Effector memory CD4-positive, alpha-beta T cell (primary cell): ENCODE results near the gene SRRM1.
A peak's percentile ranks its signal among the peaks of the same experiment; 100 is the strongest.
"Not testable (repeated sequence)": the region's sequence is repeated elsewhere in the genome, so short reads cannot be mapped to it uniquely, and the experiment has no call there.

Experiments used
- DNase-seq, 3 donors: peaks; one replicate each; pipeline ENCODE4 v3.0.0-alpha.2; 2020
- H3K27ac ChIP-seq: 2 replicates; pipeline ENCODE4 v1.7.0; 2013; ENCODE audit warnings: mild to moderate bottlenecking, low read length, moderate library complexity; ENCODE audit not compliant: insufficient read depth, poor library complexity, severe bottlenecking
- H3K27me3 ChIP-seq: replicated peaks from 2 replicates; pipeline ENCODE4 v1.7.0; 2013; ENCODE audit warnings: mild to moderate bottlenecking, low read length; ENCODE audit not compliant: insufficient read depth, control insufficient read depth, poor library complexity, severe bottlenecking
- H3K36me3 ChIP-seq: 2 replicates; pipeline ENCODE4 v1.7.0; 2013; ENCODE audit warnings: mild to moderate bottlenecking, low read length, moderate library complexity; ENCODE audit not compliant: control insufficient read depth, insufficient read depth
- H3K4me1 ChIP-seq: 2 replicates; pipeline ENCODE4 v1.7.0; 2013; ENCODE audit warnings: low read length, mild to moderate bottlenecking; ENCODE audit not compliant: control insufficient read depth, insufficient read depth, poor library complexity, severe bottlenecking
- H3K4me3 ChIP-seq: 2 replicates; pipeline ENCODE4 v1.7.0; 2013; ENCODE audit warnings: low read length, low read depth, mild to moderate bottlenecking; ENCODE audit not compliant: insufficient read depth, poor library complexity, severe bottlenecking
- H3K9me3 ChIP-seq: 2 replicates; pipeline ENCODE4 v1.7.0; 2013; ENCODE audit warnings: mild to moderate bottlenecking, low read length, moderate library complexity; ENCODE audit not compliant: control insufficient read depth

SRRM1 gene

DNA sequence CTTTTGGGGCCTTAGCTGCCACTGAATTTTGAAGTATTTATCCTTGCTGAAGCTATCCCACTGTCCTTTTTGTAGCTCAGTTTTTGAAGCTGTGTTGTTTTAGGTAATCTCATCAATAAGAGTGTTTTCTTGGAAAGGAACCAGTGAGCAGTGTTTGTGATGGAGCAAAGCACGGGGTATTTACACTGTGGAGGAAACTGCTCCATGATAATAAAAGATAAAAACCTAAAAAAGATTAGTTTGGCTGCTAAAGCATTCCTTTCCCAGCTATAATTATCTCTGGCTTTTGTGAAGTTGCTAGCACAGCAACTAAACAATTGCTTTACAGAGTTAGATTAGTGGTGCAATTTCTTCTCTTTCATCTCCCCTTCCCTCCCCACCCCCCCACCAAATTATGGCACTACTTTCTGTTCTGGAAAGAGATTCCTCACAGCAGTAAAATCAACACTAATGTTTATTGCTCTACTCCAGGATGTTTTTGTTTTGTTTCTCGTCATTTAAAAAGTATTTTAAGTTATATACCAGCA lies 21.5 kb downstream of the SRRM1 start:
- H3K9me3 ChIP-seq = no peaks in the 10 kb centered on the region
- H3K4me1 ChIP-seq = no peaks in the 10 kb centered on the region
- H3K36me3 ChIP-seq = peaks cover 89% of the 10 kb centered on the region
- no peak overlapping the region for H3K4me3 ChIP-seq
- no peak overlapping the region for H3K27ac ChIP-seq
- no peaks in the 10 kb centered on the region for H3K27me3 ChIP-seq
- no peak for DNase-seq

GRCh38 chr1:24666794-24667193 lies 23.7 kb downstream of the SRRM1 start:
- Histone ChIP-seq H3K4me3 (no peak overlapping the region), H3K9me3 (no peaks in the 10 kb centered on the region), H3K27me3 (no peaks in the 10 kb centered on the region), H3K27ac (no peak overlapping the region), H3K36me3 (peaks cover 94% of the 10 kb centered on the region), H3K4me1 (no peaks in the 10 kb centered on the region)
- no peak for DNase-seq

- H3K4me3 ChIP-seq, H3K4me1 ChIP-seq, H3K9me3 ChIP-seq, H3K27me3 ChIP-seq, DNase-seq, H3K27ac ChIP-seq: not testable (repeated sequence)
- peaks cover 82% of the 10 kb centered on the region for H3K36me3 ChIP-seq
Observed at GRCh38 chr1:24671372-24671771, 28.3 kb downstream of the SRRM1 start.

- H3K27ac ChIP-seq = not testable (repeated sequence)
- H3K36me3 ChIP-seq = peaks cover 69% of the 10 kb centered on the region
Observed at GRCh38 chr1:24672686-24673085, 29.6 kb downstream of the SRRM1 start.

DNA sequence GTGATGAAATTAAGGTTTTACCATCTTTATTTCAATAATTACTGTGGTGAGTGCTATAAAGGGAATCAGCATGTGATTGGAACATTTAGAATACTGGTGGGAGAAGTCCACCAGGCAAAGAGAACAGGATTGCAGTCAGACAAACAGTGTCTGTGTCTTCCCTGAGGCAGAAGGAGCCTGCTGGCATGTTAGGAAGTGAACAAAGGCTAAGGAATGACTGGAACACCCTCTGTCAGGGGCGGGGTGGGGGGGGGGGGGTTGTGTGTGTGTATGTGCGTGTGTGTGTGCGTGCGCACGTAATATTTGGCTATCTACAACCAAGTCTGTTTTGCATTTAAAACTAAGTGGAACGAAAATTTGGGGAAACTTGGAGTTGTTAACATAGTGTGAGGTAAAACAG lies 30.2 kb downstream of the SRRM1 start:
- peaks cover 64% of the 10 kb centered on the region for H3K36me3 ChIP-seq
- no peaks in the 10 kb centered on the region for H3K9me3 ChIP-seq
- DNase-seq = no peak
- no peak overlapping the region for H3K27ac ChIP-seq
- H3K27me3 ChIP-seq = no peaks in the 10 kb centered on the region
- H3K4me3 ChIP-seq = no peak overlapping the region
- H3K4me1 ChIP-seq = no peaks in the 10 kb centered on the region

More at GRCh38 chr1:24672686-24673085, 29.6 kb downstream of the SRRM1 start:
- not testable (repeated sequence) for H3K4me1 ChIP-seq, H3K27me3 ChIP-seq, H3K4me3 ChIP-seq, DNase-seq, H3K9me3 ChIP-seq

DNA sequence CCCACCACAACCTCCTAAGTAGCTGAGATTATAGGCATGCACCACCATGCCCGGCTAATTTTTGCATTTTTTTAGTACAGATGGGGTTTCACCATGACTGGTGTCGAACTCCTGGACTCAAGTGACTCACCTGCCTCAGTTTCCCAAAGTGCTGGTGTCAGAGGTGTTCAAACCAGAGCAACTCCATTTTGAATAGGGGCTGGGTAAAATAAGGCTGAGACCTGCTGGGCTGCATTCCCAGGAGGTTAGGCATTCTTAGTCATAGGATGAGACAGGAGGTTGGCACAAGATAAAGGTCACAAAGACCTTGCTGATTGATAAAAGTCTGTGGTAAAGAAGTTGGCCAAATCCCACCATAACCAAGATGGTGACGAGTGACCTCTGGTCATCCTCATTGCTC lies 35.3 kb downstream of the SRRM1 start:
- H3K9me3 ChIP-seq, DNase-seq, H3K4me1 ChIP-seq, H3K27ac ChIP-seq, H3K27me3 ChIP-seq, H3K4me3 ChIP-seq: not testable (repeated sequence)
- peaks cover 21% of the 10 kb centered on the region for H3K36me3 ChIP-seq

DNA sequence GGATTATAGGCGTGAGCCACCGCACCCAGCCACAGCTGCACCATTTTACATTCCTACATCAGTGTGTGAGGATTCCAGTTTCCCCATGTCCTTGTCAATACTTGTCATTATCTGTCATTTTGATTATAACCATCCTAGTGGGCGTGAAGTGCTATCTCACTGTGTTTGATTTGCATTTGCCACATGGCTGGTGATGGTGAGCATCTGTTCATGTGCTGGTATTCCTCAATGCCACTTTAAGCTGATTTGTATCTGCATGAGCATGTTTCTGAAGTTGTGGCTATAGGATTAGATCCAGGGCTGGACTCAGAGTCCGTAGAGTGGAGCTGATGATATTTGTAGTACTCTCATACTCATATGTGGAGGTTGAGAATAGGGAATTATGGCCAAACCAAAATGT lies 36.6 kb downstream of the SRRM1 start:
- Histone ChIP-seq H3K9me3 (no peaks in the 10 kb centered on the region), H3K4me1 (no peaks in the 10 kb centered on the region), H3K27ac (no peak overlapping the region), H3K36me3 (peaks cover 8% of the 10 kb centered on the region), H3K27me3 (no peaks in the 10 kb centered on the region), H3K4me3 (no peak overlapping the region)
- DNase-seq = no peak

- H3K9me3 ChIP-seq = no peaks in the 10 kb centered on the region
- no peaks in the 10 kb centered on the region for H3K27me3 ChIP-seq
- H3K4me1 ChIP-seq = no peaks in the 10 kb centered on the region
- no peak overlapping the region for H3K27ac ChIP-seq
- no peak for DNase-seq
- no peaks in the 10 kb centered on the region for H3K36me3 ChIP-seq
- H3K4me3 ChIP-seq = no peak overlapping the region
Observed at GRCh38 chr1:24683713-24684162, 40.6 kb downstream of the SRRM1 start.

GRCh38 chr1:24688033-24688432 lies 44.9 kb downstream of the SRRM1 start:
- Histone ChIP-seq H3K4me1 (no peaks in the 10 kb centered on the region), H3K27me3 (no peaks in the 10 kb centered on the region), H3K27ac (no peak overlapping the region), H3K4me3 (no peak overlapping the region), H3K36me3 (no peaks in the 10 kb centered on the region), H3K9me3 (no peaks in the 10 kb centered on the region)
- no peak for DNase-seq

- Histone ChIP-seq H3K36me3 (no peaks in the 10 kb centered on the region), H3K9me3 (no peaks in the 10 kb centered on the region), H3K4me3 (no peak overlapping the region), H3K4me1 (no peaks in the 10 kb centered on the region), H3K27me3 (no peaks in the 10 kb centered on the region), H3K27ac (no peak overlapping the region)
- DNase-seq = peak; percentile 14 to 37 (median 15)
Observed at GRCh38 chr1:24688621-24689195, 45.6 kb downstream of the SRRM1 start.
